Esophagus squamous epithelium (tissue), 5 donors: ENCODE measurements around the gene PRUNE2. TPM values are rescaled to one million over a fixed set of nuclear protein-coding genes. Genes with fewer than 3 reads are reported as not detected.

Experiments
- DNase-seq: peaks from one replicate; lab custom pipeline; 2025; lab: John Stamatoyannopoulos, UW
- H3K27ac ChIP-seq, 4 donors: fragments of 200-600 bp; sonication (generic); one replicate each; pipeline ENCODE4 v1.5.1; 2016 to 2019; ENCODE audit warnings: mild to moderate bottlenecking in 1 of 4
- H3K27me3 ChIP-seq, 4 donors: fragments of 200-600 bp; sonication (generic); 1 replicate in 3 of 4; 2 replicates in 1 of 4; pipeline versions ENCODE4 v1.5.1 to v1.6.0; 2017 to 2021; ENCODE audit warnings: antibody characterized with exemption in 1 of 4
- H3K36me3 ChIP-seq, 3 donors: fragments of 200-600 bp; sonication (generic); one replicate each; pipeline ENCODE4 v1.5.1; 2016 to 2019
- H3K4me1 ChIP-seq, 3 donors: fragments of 200-600 bp; sonication (generic); one replicate each; pipeline ENCODE4 v1.5.1; 2017 to 2019
- H3K4me3 ChIP-seq, 4 donors: fragments of 200-600 bp; sonication (generic); 1 replicate in 3 of 4; 2 replicates in 1 of 4; pipeline ENCODE4 v1.5.1; 2016 to 2019; ENCODE audit warnings: mild to moderate bottlenecking in 2 of 4, moderate library complexity in 1 of 4
- H3K9me3 ChIP-seq, 3 donors: fragments of 200-600 bp; sonication (generic); one replicate each; pipeline ENCODE4 v1.5.1; 2016 to 2019
- POLR2A ChIP-seq, 4 donors: fragments of 450-650 bp; IDR thresholded peaks; one replicate each; pipeline ENCODE4 v1.6.1; 2017; ENCODE audit warnings: antibody characterized with exemption in 4 of 4, mild to moderate bottlenecking in 4 of 4, moderate library complexity in 3 of 4
- WGBS, 2 donors: methylation state at CpG; one replicate each; pipeline ENCODE4 v1.1.5; 2018; 5-methylcytosine and 5-hydroxymethylcytosine counted together
- intact Hi-C: fragments of 100-400 bp; cut with DNase I; formaldehyde crosslinking; loops from one replicate; pipeline ENCODE4 v1.15.0; 2022
- total RNA-seq, 4 donors: library from RNA; depleted of rRNA; stranded (reverse); fragments of >200 nt; gene quantifications; one replicate each; pipeline ENCODE4 v1.1.0, GENCODE V29; 2016
- TF ChIP-seq, protein P1 (sequence below), 6 experiments: fragments of 450-650 bp in 4 of 6; fragments of 200-600 bp in 2 of 6; sonication (generic) in 2 of 6; IDR thresholded peaks; one replicate each; pipeline ENCODE4 v1.5.1; 2016 to 2019; ENCODE audit warnings: antibody characterized with exemption in 6 of 6, mild to moderate bottlenecking in 4 of 6, moderate library complexity in 4 of 6
- donor health status: DM: yes; HTN: yes; CAD: no.

Gene PRUNE2
- total RNA-seq, 4 donors from 2014 or later: 9.9 to 126 (median 26.7) TPM

DNA sequence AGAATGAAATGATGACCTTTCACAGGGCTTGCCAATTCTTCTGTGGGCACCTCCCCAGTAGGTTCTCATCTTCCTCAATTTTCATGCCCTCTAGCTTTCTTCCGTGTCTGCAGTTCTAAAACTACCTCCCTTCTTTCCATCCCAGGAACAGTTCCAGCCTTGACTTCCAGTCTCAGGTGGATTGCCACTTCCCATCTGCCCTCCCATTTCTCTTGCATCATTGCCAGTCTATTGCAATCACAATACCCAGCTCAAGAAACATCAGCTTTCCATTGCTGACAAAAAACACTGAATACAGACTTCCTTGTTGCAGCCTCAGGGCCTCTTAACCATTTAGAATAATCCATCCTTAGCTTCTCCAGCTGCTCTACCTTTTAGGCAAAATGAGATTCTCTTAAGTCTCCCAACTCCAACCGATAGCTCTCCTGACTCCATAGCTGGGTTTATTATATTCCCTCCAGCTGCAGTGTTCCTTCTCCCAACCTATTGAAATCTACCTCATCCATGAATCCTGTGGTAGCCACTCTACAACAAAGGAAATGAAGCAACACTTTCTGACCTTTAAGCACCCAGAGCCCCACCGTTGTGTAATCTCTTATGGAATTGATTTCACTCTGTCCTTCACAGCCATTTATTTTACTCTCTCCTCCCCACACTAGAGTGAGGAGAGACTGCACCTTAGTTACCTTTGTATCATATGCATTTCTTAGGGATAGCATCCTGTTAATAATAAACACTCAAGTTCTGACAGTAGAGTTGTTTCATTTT is 217.3 kb downstream of the PRUNE2 start:
- Histone ChIP-seq H3K36me3 (no peaks in the 10 kb centered on the region), H3K9me3 (no peaks in the 10 kb centered on the region), H3K4me1 (peaks cover 5 to 28% (median 10%) of the 10 kb centered on the region in 3 donors), H3K27ac (peak overlapping the region in 2 of 4 donors; percentile 34 to 41), H3K4me3 (no peak overlapping the region), H3K27me3 (peaks cover 0 to 4% (median 0%) of the 10 kb centered on the region in 4 donors)
- 44 to 56% methylated on average over 3 of the region's 3 CpGs for WGBS, 2 donors
- DNase-seq: no peak
- TF ChIP-seq, protein P1, sequence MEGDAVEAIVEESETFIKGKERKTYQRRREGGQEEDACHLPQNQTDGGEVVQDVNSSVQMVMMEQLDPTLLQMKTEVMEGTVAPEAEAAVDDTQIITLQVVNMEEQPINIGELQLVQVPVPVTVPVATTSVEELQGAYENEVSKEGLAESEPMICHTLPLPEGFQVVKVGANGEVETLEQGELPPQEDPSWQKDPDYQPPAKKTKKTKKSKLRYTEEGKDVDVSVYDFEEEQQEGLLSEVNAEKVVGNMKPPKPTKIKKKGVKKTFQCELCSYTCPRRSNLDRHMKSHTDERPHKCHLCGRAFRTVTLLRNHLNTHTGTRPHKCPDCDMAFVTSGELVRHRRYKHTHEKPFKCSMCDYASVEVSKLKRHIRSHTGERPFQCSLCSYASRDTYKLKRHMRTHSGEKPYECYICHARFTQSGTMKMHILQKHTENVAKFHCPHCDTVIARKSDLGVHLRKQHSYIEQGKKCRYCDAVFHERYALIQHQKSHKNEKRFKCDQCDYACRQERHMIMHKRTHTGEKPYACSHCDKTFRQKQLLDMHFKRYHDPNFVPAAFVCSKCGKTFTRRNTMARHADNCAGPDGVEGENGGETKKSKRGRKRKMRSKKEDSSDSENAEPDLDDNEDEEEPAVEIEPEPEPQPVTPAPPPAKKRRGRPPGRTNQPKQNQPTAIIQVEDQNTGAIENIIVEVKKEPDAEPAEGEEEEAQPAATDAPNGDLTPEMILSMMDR (IDR thresholded peaks at IDR 0.05): no peak
- TF ChIP-seq POLR2A (IDR thresholded peaks at IDR 0.05): no peak
- intact Hi-C loops: no loop called here

DNA sequence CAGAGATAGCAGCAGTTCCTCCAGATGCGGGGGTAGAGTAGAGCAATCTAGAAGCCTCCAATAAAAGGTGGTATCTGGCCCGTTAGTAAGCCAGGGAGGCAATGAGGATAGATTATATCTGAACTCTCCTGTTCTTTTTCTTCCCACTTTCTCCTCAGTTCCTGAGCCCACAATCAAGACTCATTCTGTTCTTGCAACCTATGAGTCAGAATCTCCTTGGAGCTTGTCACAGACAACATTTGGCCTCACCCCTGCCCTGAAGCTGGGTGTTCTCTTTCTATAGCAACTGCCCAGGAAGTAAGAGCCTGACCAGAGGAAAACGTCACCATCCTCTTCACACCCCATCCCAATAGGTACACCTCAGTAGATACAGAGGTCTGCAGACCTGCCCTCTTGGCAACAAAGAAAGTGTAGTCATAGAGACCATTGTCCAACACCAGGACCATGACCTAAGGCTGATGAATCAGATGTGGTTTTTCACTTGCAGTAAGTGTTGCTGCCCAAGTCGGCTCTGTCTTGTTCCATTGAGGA is 218.0 kb downstream of the PRUNE2 start:
- intact Hi-C loops: no loop called here
- no peak for DNase-seq
- H3K9me3 ChIP-seq: no peaks in the 10 kb centered on the region
- TF ChIP-seq, protein P1 (IDR thresholded peaks at IDR 0.05): no peak
- TF ChIP-seq POLR2A (IDR thresholded peaks at IDR 0.05): no peak
- H3K4me3 ChIP-seq: no peak overlapping the region
- H3K36me3 ChIP-seq: no peaks in the 10 kb centered on the region
- H3K27me3 ChIP-seq: peaks cover 0 to 4% (median 0%) of the 10 kb centered on the region in 4 donors
- WGBS, 2 donors: 39 to 43% methylated on average over 4 of the region's 4 CpGs
- H3K27ac ChIP-seq: peak overlapping the region in 2 of 4 donors; percentile 34 to 41
- peaks cover 5 to 28% (median 10%) of the 10 kb centered on the region in 3 donors for H3K4me1 ChIP-seq

DNA sequence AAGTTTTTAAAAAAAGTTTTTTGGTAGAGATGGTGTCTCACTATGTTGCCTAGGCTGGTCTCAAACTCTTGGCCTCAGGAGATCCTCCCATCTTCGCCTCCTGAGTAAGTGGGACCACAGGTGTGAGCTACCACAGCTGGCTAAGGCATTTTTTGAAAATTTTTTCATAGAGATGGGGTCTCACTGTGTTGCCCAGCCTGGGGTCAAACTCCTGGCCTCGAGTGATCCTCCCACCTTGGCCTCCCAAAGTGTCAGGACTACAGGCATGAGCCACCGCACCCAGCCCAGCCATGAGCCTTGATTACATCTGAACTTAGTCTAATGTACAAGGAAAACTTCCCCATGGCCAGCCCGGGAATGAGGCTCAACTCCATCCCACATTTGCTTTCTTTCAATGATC is 219.2 kb downstream of the PRUNE2 start:
- DNase-seq: no peak
- Histone ChIP-seq H3K4me3 (no peak overlapping the region), H3K27me3 (no peaks in the 10 kb centered on the region), H3K4me1 (peaks cover 5 to 19% (median 10%) of the 10 kb centered on the region in 3 donors), H3K9me3 (no peaks in the 10 kb centered on the region), H3K36me3 (no peaks in the 10 kb centered on the region), H3K27ac (no peak overlapping the region)
- no peak for TF ChIP-seq POLR2A (IDR thresholded peaks at IDR 0.05)
- TF ChIP-seq, protein P1 (IDR thresholded peaks at IDR 0.05): no peak
- intact Hi-C loops: no loop called here
- 56% methylated on average over 3 to 4 of the region's 4 CpGs for WGBS, 2 donors

DNA sequence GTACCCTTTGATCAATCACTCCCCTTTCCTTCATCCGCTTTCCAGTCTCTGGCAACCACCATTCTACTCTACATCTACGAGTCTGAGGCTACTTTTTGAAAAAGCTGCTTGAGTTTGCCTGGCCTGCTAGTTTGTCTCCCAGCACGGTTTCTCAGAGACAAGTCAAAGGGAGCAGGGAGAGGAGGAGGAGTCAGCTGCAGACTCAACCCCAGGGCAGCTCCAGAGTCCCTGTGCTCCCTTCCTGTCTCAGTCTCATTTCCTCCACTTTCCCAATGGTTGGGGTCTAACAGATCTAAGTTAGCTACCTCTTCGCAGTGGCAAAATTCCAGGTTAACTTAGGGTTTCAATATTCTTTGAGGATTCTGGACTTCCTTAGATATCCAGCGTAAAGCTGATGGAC is 221.7 kb downstream of the PRUNE2 start:
- H3K27me3 ChIP-seq: no peaks in the 10 kb centered on the region
- intact Hi-C loops: no loop called here
- DNase-seq: no peak
- H3K4me3 ChIP-seq: no peak overlapping the region
- H3K27ac ChIP-seq: no peak overlapping the region
- H3K36me3 ChIP-seq: no peaks in the 10 kb centered on the region
- H3K9me3 ChIP-seq: no peaks in the 10 kb centered on the region
- WGBS, 2 donors: 67% methylated on average over 5 of the region's 5 CpGs
- H3K4me1 ChIP-seq: peaks cover 5 to 15% (median 8%) of the 10 kb centered on the region in 3 donors
- TF ChIP-seq POLR2A (IDR thresholded peaks at IDR 0.05): no peak
- TF ChIP-seq, protein P1 (IDR thresholded peaks at IDR 0.05): no peak

DNA sequence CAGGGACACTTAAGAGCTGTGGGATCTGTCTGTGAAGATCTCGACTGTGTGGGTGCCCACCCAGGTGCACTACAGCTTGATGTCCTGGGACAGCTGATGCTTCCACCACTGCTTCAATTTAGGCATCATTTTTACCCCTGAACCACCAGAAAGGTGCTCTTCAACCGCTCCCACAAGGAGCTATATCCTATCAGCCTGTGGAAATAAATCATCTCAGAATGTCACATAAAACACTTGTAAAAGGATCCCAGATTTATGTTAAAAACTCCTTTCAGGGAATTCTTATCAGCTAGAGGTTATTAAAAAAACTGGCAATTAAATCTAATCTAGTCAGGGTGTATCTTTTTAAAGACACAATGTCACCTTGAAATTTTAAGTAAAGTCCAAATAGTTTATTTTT is 224.4 kb downstream of the PRUNE2 start:
- Histone ChIP-seq H3K9me3 (no peaks in the 10 kb centered on the region), H3K4me3 (no peak overlapping the region), H3K27me3 (no peaks in the 10 kb centered on the region), H3K27ac (no peak overlapping the region), H3K4me1 (no peaks in the 10 kb centered on the region), H3K36me3 (no peaks in the 10 kb centered on the region)
- 56 to 73% methylated on average over 2 of the region's 2 CpGs for WGBS, 2 donors
- no peak for DNase-seq
- TF ChIP-seq, protein P1 (IDR thresholded peaks at IDR 0.05): no peak
- TF ChIP-seq POLR2A (IDR thresholded peaks at IDR 0.05): no peak
- intact Hi-C loops: no loop called here
